GM12878 (cell line): Measurements from ENCODE around the gene TECR. TPM values are rescaled to one million over a fixed set of nuclear protein-coding genes. Genes with fewer than 3 reads are reported as not detected.
A peak's percentile ranks its signal among the peaks of the same experiment; 100 is the strongest.

Experiments used
- ASH2L ChIP-seq: fragments of 300-600, 200-600 bp; sonication (generic); IDR thresholded peaks from 2 replicates; pipeline ENCODE4 v1.6.1; 2017; ENCODE audit warnings: low read depth, mild to moderate bottlenecking, borderline replicate concordance
- BHLHE40 ChIP-seq, 2 experiments: fragments of 450-650 bp in 1 of 2; IDR thresholded peaks; 2 replicates each; pipeline ENCODE4 v1.6.1; 2011 to 2017; ENCODE audit warnings: low read depth in 2 of 2, borderline replicate concordance in 1 of 2, improper control_type of control experiment in 1 of 2, low read length in 1 of 2, mild to moderate bottlenecking in 1 of 2
- CHD1 ChIP-seq: IDR thresholded peaks from 2 replicates; pipeline ENCODE4 v1.6.1; 2012; ENCODE audit warnings: low read depth, low read length, improper control_type of control experiment
- CREM ChIP-seq: IDR thresholded peaks from 2 replicates; pipeline ENCODE4 v1.6.1; 2014; ENCODE audit warnings: antibody characterized with exemption, low read depth
- E2F4 ChIP-seq: IDR thresholded peaks from 2 replicates; pipeline ENCODE4 v1.6.1; 2012; ENCODE audit warnings: low read depth, low read length, improper control_type of control experiment
- ETV6 ChIP-seq, 2 experiments: fragments of 450-650 bp in 1 of 2; IDR thresholded peaks in 1 of 2; conservative IDR thresholded peaks in 1 of 2; 2 replicates each; pipeline ENCODE4 v1.6.1; 2014; ENCODE audit warnings: antibody characterized with exemption in 1 of 2, borderline replicate concordance in 1 of 2, low read depth in 1 of 2, mild to moderate bottlenecking in 1 of 2, moderate library complexity in 1 of 2
- FOXK2 ChIP-seq: fragments of 450-650 bp; IDR thresholded peaks from 2 replicates; pipeline ENCODE4 v1.6.1; 2017; ENCODE audit warnings: mild to moderate bottlenecking, moderate library complexity
- GATAD2B ChIP-seq: fragments of 450-650 bp; conservative IDR thresholded peaks from 2 replicates; pipeline ENCODE4 v1.6.1; 2017; ENCODE audit warnings: low read depth, mild to moderate bottlenecking, moderate library complexity
- HDAC6 ChIP-seq: fragments of 200-600 bp; sonication (generic); IDR thresholded peaks from one replicate; pipeline ENCODE4 v1.8.0; 2017; ENCODE audit warnings: antibody characterized with exemption; ENCODE audit not compliant: unreplicated experiment
- IKZF2 ChIP-seq, 2 experiments: fragments of 450-650 bp; IDR thresholded peaks; 2 replicates each; pipeline ENCODE4 v1.6.1; 2017; ENCODE audit warnings: mild to moderate bottlenecking in 2 of 2, moderate library complexity in 2 of 2
- IRF4 ChIP-seq: IDR thresholded peaks from 2 replicates; pipeline ENCODE4 v1.6.1; 2011; ENCODE audit warnings: low read depth, low read length
- IRF5 ChIP-seq: fragments of 450-650 bp; IDR thresholded peaks from 2 replicates; pipeline ENCODE4 v1.6.1; 2017; ENCODE audit warnings: borderline replicate concordance
- JUNB ChIP-seq: IDR thresholded peaks from 2 replicates; pipeline ENCODE4 v1.6.1; 2016; ENCODE audit warnings: antibody characterized with exemption, mild to moderate bottlenecking
- MEF2B ChIP-seq: fragments of 450-650 bp; IDR thresholded peaks from 2 replicates; pipeline ENCODE4 v1.6.1; 2018; ENCODE audit warnings: mild to moderate bottlenecking, moderate library complexity; ENCODE audit not compliant: partially characterized antibody, poor library complexity, severe bottlenecking
- MLLT1 ChIP-seq: fragments of 450-650 bp; IDR thresholded peaks from 2 replicates; pipeline ENCODE4 v1.6.1; 2016; ENCODE audit warnings: mild to moderate bottlenecking
- POLR2AphosphoS5 ChIP-seq: IDR thresholded peaks from 2 replicates; pipeline ENCODE4 v1.6.1; 2011; ENCODE audit warnings: mild to moderate bottlenecking, low read length, inconsistent platforms
- REST ChIP-seq: IDR thresholded peaks from 2 replicates; pipeline ENCODE4 v1.6.1; 2012; ENCODE audit warnings: mild to moderate bottlenecking, low read depth, low read length
- SIN3A ChIP-seq: IDR thresholded peaks from 2 replicates; pipeline ENCODE4 v1.6.1; 2012; ENCODE audit warnings: low read depth, low read length, improper control_type of control experiment
- SMAD1 ChIP-seq: fragments of 450-650 bp; IDR thresholded peaks from 2 replicates; pipeline ENCODE4 v1.6.1; 2018; ENCODE audit warnings: mild to moderate bottlenecking, low read depth; ENCODE audit not compliant: partially characterized antibody
- SMAD5 ChIP-seq: IDR thresholded peaks from 2 replicates; pipeline ENCODE4 v1.6.1; 2016; ENCODE audit warnings: antibody characterized with exemption, low read depth
- SMARCA5 ChIP-seq: fragments of 450-650 bp; IDR thresholded peaks from 2 replicates; pipeline ENCODE4 v1.6.1; 2017; ENCODE audit warnings: mild to moderate bottlenecking
- SMC3 ChIP-seq: IDR thresholded peaks from 2 replicates; pipeline ENCODE4 v1.6.1; 2011; ENCODE audit warnings: low read length, improper control_type of control experiment, borderline replicate concordance
- SRF ChIP-seq, 2 experiments: IDR thresholded peaks; 2 replicates each; pipeline ENCODE4 v1.6.1; 2011; ENCODE audit warnings: low read depth in 2 of 2, low read length in 2 of 2, mild to moderate bottlenecking in 1 of 2, moderate library complexity in 1 of 2
- STAT1 ChIP-seq: fragments of 450-650 bp; conservative IDR thresholded peaks from 2 replicates; pipeline ENCODE4 v1.6.1; 2014; ENCODE audit warnings: antibody characterized with exemption, mild to moderate bottlenecking
- TARDBP ChIP-seq: IDR thresholded peaks from 2 replicates; pipeline ENCODE4 v1.6.1; 2016; ENCODE audit warnings: borderline replicate concordance
- ZBED1 ChIP-seq: IDR thresholded peaks from 2 replicates; pipeline ENCODE4 v1.6.1; 2016; ENCODE audit warnings: borderline replicate concordance
- polyA plus RNA-seq, 11 experiments: library from polyadenylated mRNA; depleted of rRNA in 4 of 11; unstranded in 6 of 11; stranded (reverse) in 5 of 11; fragments of >200 nt; fragmentation: Nextera tagmentation in 4 of 11; fragmentation: Illumina TruSeq in 1 of 11; extraction: Ambion mirVana in 4 of 11; extraction: Trizol in 1 of 11; gene quantifications; 1 replicate in 1 of 11; 2 replicates in 10 of 11; pipeline versions ENCODE4 v1.2.1 to v1.2.3, GENCODE V29; 2011 to 2016; ENCODE audit warnings: inconsistent platforms in 2 of 11, missing spikeins in 2 of 11, low read depth in 1 of 11
- total RNA-seq, 4 experiments: library from RNA; depleted of rRNA in 3 of 4; stranded (reverse); fragments of >200 nt in 3 of 4; fragmentation: Illumina TruSeq in 1 of 4; extraction: Trizol in 1 of 4; gene quantifications; 2 replicates each; pipeline versions ENCODE4 v1.2.1 to v1.2.3, GENCODE V29; 2013 to 2021

Gene TECR
- total and polyA plus RNA-seq, 10 of the 15 experiments (the other 5 are each of a cell fraction or from before 2014, with no cell fraction given), result 9.6 to 157 (median 64.2) TPM

GRCh38 chr19:14614099-14614412, 84.7 kb downstream of the TECR start (continued):
- no peak for TF ChIP-seq REST
- TF ChIP-seq SMAD5, result no peak; the same call in 1 of the 2 replicates
- TF ChIP-seq SMAD1, result no peak
- TF ChIP-seq ETV6 (conservative IDR thresholded peaks at IDR 0.05 in 1 of 2, IDR thresholded peaks at IDR 0.05 in 1 of 2; ENCODE audit: borderline replicate concordance in 1 of 2, low read depth in 1 of 2), result peak in 1 of 2 experiments; percentile 52; a peak in 2 of 4 replicates
- TF ChIP-seq E2F4, result no peak
- TF ChIP-seq SRF (IDR thresholded peaks at IDR 0.05; ENCODE audit: low read depth in 2 of 2, low read length in 2 of 2), result 0 out of 4 replicates have a peak, but pooled peaks of 1 of the 2 experiments have one; percentile 29
- no peak for TF ChIP-seq TARDBP
- no peak for TF ChIP-seq IRF5
- TF ChIP-seq SIN3A, result no peak
- TF ChIP-seq CHD1, result no peak
- TF ChIP-seq STAT1, result no peak
- TF ChIP-seq ZBED1, result 0 out of 2 replicates have a peak, but pooled peaks have one; percentile 1
- TF ChIP-seq ASH2L, result no peak
- no peak for TF ChIP-seq SMARCA5
- no peak for TF ChIP-seq JUNB
- TF ChIP-seq MLLT1, result no peak; the same call in none of the 2 replicates
- TF ChIP-seq FOXK2, result peak; percentile 36; the same call in 1 of the 2 replicates
- peak; percentile 74 to 80 for TF ChIP-seq IKZF2 (IDR thresholded peaks at IDR 0.05)
- peak in 1 of 2 experiments; percentile 53; a peak in 1 of 4 replicates for TF ChIP-seq BHLHE40 (IDR thresholded peaks at IDR 0.05; ENCODE audit: borderline replicate concordance in 1 of 2, low read depth in 2 of 2, low read length in 1 of 2)
- TF ChIP-seq IRF4, result no peak; the same call in 1 of the 2 replicates
- peak; percentile 88 for TF ChIP-seq MEF2B
- TF ChIP-seq POLR2AphosphoS5, result no peak
- peak; percentile 89 for TF ChIP-seq GATAD2B
- TF ChIP-seq HDAC6, result no peak
- TF ChIP-seq CREM, result peak; percentile 42
- no peak; the same call in 1 of the 2 replicates for TF ChIP-seq SMC3
